DOHH2 (cell line): ENCODE results near the gene STOML1.

Source experiments
- H3F3A ChIP-seq: fragments of 200-600 bp; sonication (generic), shearing (Covaris generic); 2 replicates; pipeline ENCODE4 v1.6.0; 2016; ENCODE audit warnings: antibody characterized with exemption, mild to moderate bottlenecking; ENCODE audit not compliant: control insufficient read depth, insufficient read depth
- H3K27ac ChIP-seq: fragments of 200-600 bp; sonication (generic); 2 replicates; pipeline ENCODE4 v1.5.1; 2014; ENCODE audit warnings: low read depth, mild to moderate bottlenecking, low read length, moderate library complexity
- H3K27me3 ChIP-seq: fragments of 200-600 bp; sonication (generic); 2 replicates; pipeline ENCODE4 v1.6.1; 2014; ENCODE audit warnings: mild to moderate bottlenecking, low read length, mixed read lengths; ENCODE audit not compliant: control insufficient read depth
- H3K36me3 ChIP-seq: fragments of 200-600 bp; sonication (generic); 2 replicates; pipeline ENCODE4 v1.6.1; 2014; ENCODE audit warnings: mild to moderate bottlenecking, low read length, moderate library complexity, mixed read lengths; ENCODE audit not compliant: control insufficient read depth
- H3K4me1 ChIP-seq: fragments of 200-600 bp; sonication (generic); 2 replicates; pipeline ENCODE4 v1.6.1; 2014; ENCODE audit warnings: mild to moderate bottlenecking, low read length, mixed read lengths; ENCODE audit not compliant: control insufficient read depth
- H3K4me2 ChIP-seq: fragments of 200-600 bp; sonication (generic); 2 replicates; pipeline ENCODE4 v1.6.0; 2014; ENCODE audit warnings: mild to moderate bottlenecking, low read length, moderate library complexity
- H3K4me3 ChIP-seq: fragments of 200-600 bp; sonication (generic); 2 replicates; pipeline ENCODE4 v1.5.1; 2014; ENCODE audit warnings: mild to moderate bottlenecking, low read length, mixed read lengths
- H3K79me2 ChIP-seq: fragments of 200-600 bp; sonication (generic); 2 replicates; pipeline ENCODE4 v1.6.1; 2014; ENCODE audit warnings: mild to moderate bottlenecking, low read length, mixed read lengths; ENCODE audit not compliant: control insufficient read depth
- H3K9me2 ChIP-seq: fragments of 200-600 bp; sonication (generic); replicated peaks from 2 replicates; pipeline ENCODE4 v1.6.1; 2014; ENCODE audit warnings: mild to moderate bottlenecking, low read length, mixed read lengths; ENCODE audit not compliant: control insufficient read depth
- H3K9me3 ChIP-seq: fragments of 200-600 bp; sonication (generic); 2 replicates; pipeline ENCODE4 v1.6.1; 2014; ENCODE audit warnings: antibody characterized with exemption, low read length, mixed read lengths; ENCODE audit not compliant: control insufficient read depth, insufficient read depth
- H4K20me1 ChIP-seq: fragments of 200-600 bp; sonication (generic); 2 replicates; pipeline ENCODE4 v1.6.0; 2014; ENCODE audit warnings: low read depth, mild to moderate bottlenecking, antibody characterized with exemption, low read length, moderate library complexity; ENCODE audit not compliant: control insufficient read depth, insufficient read depth
- EZH2phosphoT487 ChIP-seq: fragments of 200-600 bp; sonication (generic); IDR thresholded peaks from 2 replicates; pipeline ENCODE4 v1.6.1; 2017; ENCODE audit warnings: borderline replicate concordance, mild to moderate bottlenecking, antibody characterized with exemption, low read length, moderate library complexity, mixed read lengths
- TF ChIP-seq, protein P1 (sequence below): fragments of 200-600 bp; sonication (generic); IDR thresholded peaks from one replicate; pipeline ENCODE4 v1.5.1; 2014; ENCODE audit warnings: antibody characterized with exemption, mild to moderate bottlenecking, low read depth, low read length; ENCODE audit not compliant: poor library complexity, severe bottlenecking

Gene STOML1

GRCh38 chr15:74032606-74033561, 40.8 kb upstream of the STOML1 start:
- H3K9me3 ChIP-seq: no peaks in the 10 kb centered on the region
- TF ChIP-seq, protein P1, sequence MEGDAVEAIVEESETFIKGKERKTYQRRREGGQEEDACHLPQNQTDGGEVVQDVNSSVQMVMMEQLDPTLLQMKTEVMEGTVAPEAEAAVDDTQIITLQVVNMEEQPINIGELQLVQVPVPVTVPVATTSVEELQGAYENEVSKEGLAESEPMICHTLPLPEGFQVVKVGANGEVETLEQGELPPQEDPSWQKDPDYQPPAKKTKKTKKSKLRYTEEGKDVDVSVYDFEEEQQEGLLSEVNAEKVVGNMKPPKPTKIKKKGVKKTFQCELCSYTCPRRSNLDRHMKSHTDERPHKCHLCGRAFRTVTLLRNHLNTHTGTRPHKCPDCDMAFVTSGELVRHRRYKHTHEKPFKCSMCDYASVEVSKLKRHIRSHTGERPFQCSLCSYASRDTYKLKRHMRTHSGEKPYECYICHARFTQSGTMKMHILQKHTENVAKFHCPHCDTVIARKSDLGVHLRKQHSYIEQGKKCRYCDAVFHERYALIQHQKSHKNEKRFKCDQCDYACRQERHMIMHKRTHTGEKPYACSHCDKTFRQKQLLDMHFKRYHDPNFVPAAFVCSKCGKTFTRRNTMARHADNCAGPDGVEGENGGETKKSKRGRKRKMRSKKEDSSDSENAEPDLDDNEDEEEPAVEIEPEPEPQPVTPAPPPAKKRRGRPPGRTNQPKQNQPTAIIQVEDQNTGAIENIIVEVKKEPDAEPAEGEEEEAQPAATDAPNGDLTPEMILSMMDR: no peak
- TF ChIP-seq EZH2phosphoT487: no peak
- no peaks in the 10 kb centered on the region for H3K27me3 ChIP-seq
- no peak overlapping the region for H3K27ac ChIP-seq
- no peaks in the 10 kb centered on the region for H3F3A ChIP-seq
- H3K4me1 ChIP-seq: no peaks in the 10 kb centered on the region
- H3K4me2 ChIP-seq: no peak overlapping the region
- H3K79me2 ChIP-seq: no peaks in the 10 kb centered on the region
- no peaks in the 10 kb centered on the region; the same call in none of the 2 replicates for H4K20me1 ChIP-seq
- no peaks in the 10 kb centered on the region for H3K9me2 ChIP-seq
- no peaks in the 10 kb centered on the region for H3K36me3 ChIP-seq
- no peak overlapping the region for H3K4me3 ChIP-seq

DNA sequence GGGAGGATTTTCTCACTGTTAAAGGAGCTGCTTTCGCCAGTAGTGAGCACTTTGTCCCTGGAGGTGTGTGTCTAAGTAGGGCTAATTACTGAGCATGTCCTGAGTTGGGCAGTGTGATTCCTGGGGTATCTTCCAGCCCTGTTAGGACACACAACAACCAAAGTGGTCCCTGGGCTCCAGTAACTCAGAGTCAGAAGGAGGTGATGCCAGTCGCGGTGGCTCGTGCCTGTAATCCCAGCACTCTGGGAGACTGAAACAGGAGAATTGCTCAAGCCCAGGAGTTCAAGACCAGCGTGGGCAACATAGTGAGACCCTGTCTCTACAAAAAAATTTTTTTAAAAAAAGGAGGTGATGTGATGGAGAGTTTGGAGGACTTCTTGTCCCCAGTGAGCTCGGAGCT, 40.0 kb upstream of the STOML1 start:
- H3F3A ChIP-seq: no peaks in the 10 kb centered on the region
- no peaks in the 10 kb centered on the region for H3K9me3 ChIP-seq
- no peaks in the 10 kb centered on the region for H3K27me3 ChIP-seq
- H3K9me2 ChIP-seq: no peaks in the 10 kb centered on the region
- TF ChIP-seq EZH2phosphoT487: no peak
- TF ChIP-seq, protein P1: no peak
- H3K4me1 ChIP-seq: no peaks in the 10 kb centered on the region
- no peaks in the 10 kb centered on the region for H3K36me3 ChIP-seq
- no peaks in the 10 kb centered on the region for H3K79me2 ChIP-seq
- H3K4me3 ChIP-seq: no peak overlapping the region
- no peaks in the 10 kb centered on the region; the same call in none of the 2 replicates for H4K20me1 ChIP-seq
- H3K4me2 ChIP-seq: no peak overlapping the region
- no peak overlapping the region for H3K27ac ChIP-seq

DNA sequence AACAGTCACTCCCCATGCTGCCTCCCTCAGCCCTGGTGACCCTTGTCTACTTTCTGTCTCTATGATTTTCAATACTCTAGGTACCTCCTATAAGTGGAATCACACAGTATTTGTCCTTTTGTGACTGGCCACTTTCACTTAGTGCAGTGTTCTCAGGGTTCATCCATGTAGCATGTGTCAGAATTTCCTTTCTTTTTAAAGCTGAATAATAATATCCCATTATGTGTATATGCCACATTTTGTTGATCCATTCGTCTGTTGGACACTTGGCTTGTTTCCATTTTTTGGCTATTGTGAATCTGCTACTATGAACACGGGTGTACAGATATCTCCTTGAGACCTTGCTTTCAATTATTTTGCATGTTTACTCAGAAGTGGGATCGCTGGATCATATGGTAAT, 36.6 kb upstream of the STOML1 start:
- no peaks in the 10 kb centered on the region for H3K9me3 ChIP-seq
- no peaks in the 10 kb centered on the region; the same call in 1 of the 2 replicates for H4K20me1 ChIP-seq
- no peaks in the 10 kb centered on the region for H3K36me3 ChIP-seq

More for the DNA sequence above, 36.6 kb upstream of the STOML1 start:
- no peak overlapping the region for H3K27ac ChIP-seq
- no peak overlapping the region for H3K4me2 ChIP-seq
- no peak overlapping the region for H3K4me3 ChIP-seq
- no peaks in the 10 kb centered on the region for H3F3A ChIP-seq
- no peaks in the 10 kb centered on the region for H3K79me2 ChIP-seq
- no peaks in the 10 kb centered on the region for H3K4me1 ChIP-seq
- no peaks in the 10 kb centered on the region for H3K27me3 ChIP-seq
- TF ChIP-seq, protein P1: no peak
- TF ChIP-seq EZH2phosphoT487: no peak
- H3K9me2 ChIP-seq: no peaks in the 10 kb centered on the region
